Endothelial cell of umbilical vein (primary cell): Measurements from ENCODE around the gene CFAP73. TPM values are rescaled to one million over a fixed set of nuclear protein-coding genes. Genes with fewer than 3 reads are reported as not detected.
"Not testable (repeated sequence)": the region's sequence is repeated elsewhere in the genome, so short reads cannot be mapped to it uniquely, and the experiment has no call there.

Experiments
- BruUV-seq: library from RNA; stranded (reverse); fragments of 400-500 nt; replicated peaks from 2 replicates; lab custom pipeline; 2021; lab: Mats Ljungman, UMichigan
- CTCF ChIA-PET: fragments of 300-600, 350-600 bp; sonication (Branson Sonifier 250); formaldehyde crosslinking; loops from one replicate; lab custom pipeline; 2021; ENCODE audit warnings: antibody characterized with exemption, inconsistent platforms; lab: Charles Lee
- POLR2A ChIA-PET: fragments of 300-600, 350-600 bp; sonication (Branson Sonifier 250); formaldehyde crosslinking; loops from one replicate; lab custom pipeline; 2021; ENCODE audit warnings: antibody characterized with exemption, inconsistent platforms; lab: Charles Lee
- DNase-seq: peaks from one replicate; pipeline ENCODE4 v3.0.0-alpha.2; 2011; ENCODE audit warnings: low read depth, low spot score
- FAIRE-seq: peaks from 2 replicates; lab custom pipeline; 2011; peaks lifted over from hg19 to GRCh38; lab: Jason Lieb, UNC
- H2AFZ ChIP-seq: 2 replicates; pipeline ENCODE4 v1.6.0; 2012; ENCODE audit warnings: low read depth, low read length, control low read depth, inconsistent platforms
- H3K27ac ChIP-seq: 2 replicates; pipeline ENCODE4 v1.5.1; 2011; ENCODE audit warnings: low read depth, mild to moderate bottlenecking, control low read depth, low read length, moderate library complexity; ENCODE audit not compliant: insufficient read depth
- H3K27me3 ChIP-seq, 2 experiments: 2 replicates each; pipeline versions ENCODE4 v1.6.0 to v1.6.1; 2011; ENCODE audit warnings: low read length in 2 of 2, mixed read lengths in 1 of 2; ENCODE audit not compliant: control insufficient read depth in 2 of 2, insufficient read depth in 2 of 2
- H3K36me3 ChIP-seq, 2 experiments: 2 replicates in 1 of 2; 3 replicates in 1 of 2; pipeline ENCODE4 v1.5.1; 2011; ENCODE audit warnings: low read length in 2 of 2, mild to moderate bottlenecking in 1 of 2, moderate library complexity in 1 of 2; ENCODE audit not compliant: control insufficient read depth in 2 of 2, insufficient read depth in 2 of 2; ENCODE audit errors: extremely low read depth in 1 of 2
- H3K4me1 ChIP-seq: 3 replicates; pipeline ENCODE4 v1.5.1; 2011; ENCODE audit warnings: mild to moderate bottlenecking, low read length; ENCODE audit not compliant: control insufficient read depth, insufficient read depth; ENCODE audit errors: extremely low read depth
- H3K4me2 ChIP-seq: 2 replicates; pipeline ENCODE4 v1.6.1; 2011; ENCODE audit warnings: low read length, control low read depth, mixed read lengths; ENCODE audit not compliant: insufficient read depth
- H3K4me3 ChIP-seq, 3 experiments: fragments of 200-600 bp in 1 of 3; sonication (generic), shearing (Covaris generic) in 1 of 3; replicated peaks in 1 of 3; 2 replicates each; pipeline ENCODE4 v1.5.1; 2011 to 2016; ENCODE audit warnings: control low read depth in 3 of 3, low read length in 3 of 3, mild to moderate bottlenecking in 2 of 3, inconsistent platforms in 1 of 3, low read depth in 1 of 3, moderate library complexity in 1 of 3; ENCODE audit not compliant: insufficient read depth in 1 of 3
- H3K79me2 ChIP-seq: 2 replicates; pipeline ENCODE4 v1.6.0; 2012; ENCODE audit warnings: low read length, inconsistent platforms; ENCODE audit not compliant: control insufficient read depth, insufficient read depth
- H3K9ac ChIP-seq: replicated peaks from 2 replicates; pipeline ENCODE3; 2011; ENCODE audit warnings: low read length, control low read depth; ENCODE audit not compliant: insufficient read depth; ENCODE audit errors: extremely low read depth
- H3K9me1 ChIP-seq: replicated peaks from 3 replicates; pipeline ENCODE4 v1.6.0; 2011; ENCODE audit warnings: mild to moderate bottlenecking, low read length; ENCODE audit not compliant: control insufficient read depth, insufficient read depth; ENCODE audit errors: extremely low read depth
- H3K9me3 ChIP-seq: replicated peaks from 2 replicates; pipeline ENCODE4 v1.5.1; 2012; ENCODE audit warnings: low read length, inconsistent platforms; ENCODE audit not compliant: control insufficient read depth, insufficient read depth
- H4K20me1 ChIP-seq: replicated peaks from 2 replicates; pipeline ENCODE3; 2011; ENCODE audit warnings: mild to moderate bottlenecking, low read length; ENCODE audit not compliant: control insufficient read depth, insufficient read depth; ENCODE audit errors: extremely low read depth
- EZH2 ChIP-seq: IDR thresholded peaks from 2 replicates; pipeline ENCODE4 v1.6.1; 2012; ENCODE audit warnings: borderline replicate concordance, low read depth, mild to moderate bottlenecking, moderate library complexity, low read length, inconsistent platforms; ENCODE audit not compliant: severe bottlenecking
- FOS ChIP-seq: IDR thresholded peaks from 2 replicates; pipeline ENCODE4 v1.6.1; 2011; ENCODE audit warnings: mild to moderate bottlenecking, low read length, moderate library complexity, borderline replicate concordance; ENCODE audit not compliant: insufficient read depth
- GATA2 ChIP-seq: IDR thresholded peaks from 2 replicates; pipeline ENCODE4 v1.7.0; 2011; ENCODE audit warnings: low read depth, mild to moderate bottlenecking, moderate library complexity, mixed read lengths, low read length; ENCODE audit not compliant: insufficient read length, insufficient read depth
- JUN ChIP-seq: IDR thresholded peaks from 2 replicates; pipeline ENCODE4 v1.6.1; 2011; ENCODE audit warnings: borderline replicate concordance, low read depth; ENCODE audit not compliant: insufficient read length, insufficient read depth
- MYC ChIP-seq: IDR thresholded peaks from one replicate; pipeline ENCODE4 v1.6.1; 2011; ENCODE audit warnings: mild to moderate bottlenecking, low read depth, low read length
- POLR2A ChIP-seq: IDR thresholded peaks from 2 replicates; pipeline ENCODE4 v1.6.1; 2012; ENCODE audit warnings: low read depth, mild to moderate bottlenecking, control low read depth, low read length
- POLR2AphosphoS5 ChIP-seq: IDR thresholded peaks from 2 replicates; pipeline ENCODE4 v1.6.1; 2012; ENCODE audit warnings: low read depth, mild to moderate bottlenecking, control low read depth, low read length, moderate library complexity; ENCODE audit not compliant: insufficient read depth
- dilution Hi-C: fragments of 300-500 bp; cut with MboI; formaldehyde crosslinking; loops from one replicate; pipeline ENCODE4 v1.15.0; 2019; ENCODE audit warnings: low sequenced_read_pairs; ENCODE audit not compliant: extremely low pct_ligation_motif_present
- intact Hi-C: fragments of 100-400 bp; cut with micrococcal nuclease; formaldehyde crosslinking; loops from one replicate; pipeline ENCODE4 v1.10.0; 2022
- polyA plus RNA-seq, 4 experiments: library from polyadenylated mRNA; depleted of rRNA in 3 of 4; stranded (reverse) in 3 of 4; unstranded in 1 of 4; fragments of >200 nt; gene quantifications; 2 replicates each; pipeline versions ENCODE4 v1.2.1 to v1.2.3, GENCODE V29; 2011 to 2012; ENCODE audit warnings: missing spikeins in 1 of 4
- total RNA-seq: library from RNA; stranded (reverse); gene quantifications from 2 replicates; pipeline ENCODE4 v1.2.3, GENCODE V29; 2021
- TF ChIP-seq, protein P1 (sequence below), 2 donors: IDR thresholded peaks; 1 replicate in 1 of 2; 2 replicates in 1 of 2; pipeline ENCODE4 v1.5.1; 2011; ENCODE audit warnings: low read length in 2 of 2, mild to moderate bottlenecking in 2 of 2, moderate library complexity in 2 of 2, control low read depth in 1 of 2, inconsistent platforms in 1 of 2, low read depth in 1 of 2; ENCODE audit not compliant: insufficient read depth in 1 of 2; ENCODE audit errors: extremely low read depth in 1 of 2
- TF ChIP-seq, protein P2 (sequence below): IDR thresholded peaks from 2 replicates; pipeline ENCODE4 v1.6.1; 2011; ENCODE audit not compliant: insufficient read depth, insufficient read length

The CFAP73 gene
- total and polyA plus RNA-seq, 2 donors (not counting 3 experiments of a cell fraction or from before 2014, with no cell fraction given): not detected

DNA sequence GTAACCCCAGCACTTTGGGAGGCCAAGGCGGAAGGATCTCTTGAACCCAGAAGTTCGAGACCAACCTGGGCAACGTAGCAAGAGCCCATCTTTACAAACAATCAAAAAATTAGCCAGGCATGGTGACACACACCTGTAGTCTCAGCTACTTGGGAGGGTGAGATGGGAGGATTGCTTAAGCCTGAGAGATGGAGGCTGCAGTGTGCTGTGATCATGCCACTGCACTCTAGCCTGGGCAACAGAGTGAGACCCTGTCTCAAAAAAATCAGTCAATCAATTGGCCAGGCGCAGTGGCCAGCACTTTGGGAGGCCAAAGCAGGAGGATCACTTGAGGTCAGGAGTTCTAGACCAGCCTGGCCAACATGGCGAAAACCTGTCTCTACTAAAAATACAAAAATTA, 57.3 kb downstream of the CFAP73 start:
- POLR2A ChIA-PET, H3K27me3 ChIP-seq, H3K4me1 ChIP-seq, H4K20me1 ChIP-seq, H3K9me3 ChIP-seq, H3K79me2 ChIP-seq, H3K4me3 ChIP-seq, CTCF ChIA-PET, DNase-seq, BruUV-seq, H3K27ac ChIP-seq, intact Hi-C loops, H3K9me1 ChIP-seq, H2AFZ ChIP-seq, H3K4me2 ChIP-seq, dilution Hi-C loops, FAIRE-seq, H3K36me3 ChIP-seq, H3K9ac ChIP-seq: not testable (repeated sequence)

DNA sequence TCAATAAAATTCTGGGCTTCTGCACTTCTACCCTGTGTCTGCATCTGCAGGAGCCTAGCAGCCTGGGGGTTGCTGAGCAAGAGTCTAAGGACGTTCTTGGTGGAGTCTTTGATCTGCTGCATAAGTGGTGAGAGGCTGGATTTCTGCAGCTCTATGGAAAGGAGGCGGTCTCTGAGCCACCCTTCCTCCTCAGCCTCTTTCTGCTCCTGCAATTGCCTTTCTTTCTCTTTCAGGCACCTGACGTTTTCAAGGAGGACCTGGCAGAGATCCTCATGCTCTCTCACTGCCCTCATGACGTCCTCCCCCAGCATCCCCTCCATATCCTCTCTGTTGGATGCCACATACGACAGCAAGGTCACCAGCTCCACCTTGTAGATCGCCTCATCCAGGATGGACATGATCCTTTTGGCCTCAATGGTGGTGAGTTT, 58.1 kb downstream of the CFAP73 start:
- H4K20me1 ChIP-seq: no peaks in the 10 kb centered on the region
- ChIA-PET CTCF (no interaction called here), POLR2A (no interaction called here)
- TF ChIP-seq, protein P1, sequence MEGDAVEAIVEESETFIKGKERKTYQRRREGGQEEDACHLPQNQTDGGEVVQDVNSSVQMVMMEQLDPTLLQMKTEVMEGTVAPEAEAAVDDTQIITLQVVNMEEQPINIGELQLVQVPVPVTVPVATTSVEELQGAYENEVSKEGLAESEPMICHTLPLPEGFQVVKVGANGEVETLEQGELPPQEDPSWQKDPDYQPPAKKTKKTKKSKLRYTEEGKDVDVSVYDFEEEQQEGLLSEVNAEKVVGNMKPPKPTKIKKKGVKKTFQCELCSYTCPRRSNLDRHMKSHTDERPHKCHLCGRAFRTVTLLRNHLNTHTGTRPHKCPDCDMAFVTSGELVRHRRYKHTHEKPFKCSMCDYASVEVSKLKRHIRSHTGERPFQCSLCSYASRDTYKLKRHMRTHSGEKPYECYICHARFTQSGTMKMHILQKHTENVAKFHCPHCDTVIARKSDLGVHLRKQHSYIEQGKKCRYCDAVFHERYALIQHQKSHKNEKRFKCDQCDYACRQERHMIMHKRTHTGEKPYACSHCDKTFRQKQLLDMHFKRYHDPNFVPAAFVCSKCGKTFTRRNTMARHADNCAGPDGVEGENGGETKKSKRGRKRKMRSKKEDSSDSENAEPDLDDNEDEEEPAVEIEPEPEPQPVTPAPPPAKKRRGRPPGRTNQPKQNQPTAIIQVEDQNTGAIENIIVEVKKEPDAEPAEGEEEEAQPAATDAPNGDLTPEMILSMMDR (IDR thresholded peaks at IDR 0.05; ENCODE audit: extremely low read depth in 1 of 2, insufficient read depth in 1 of 2, low read depth in 1 of 2, low read length in 2 of 2): no peak
- no peak for TF ChIP-seq POLR2A
- TF ChIP-seq, protein P2, sequence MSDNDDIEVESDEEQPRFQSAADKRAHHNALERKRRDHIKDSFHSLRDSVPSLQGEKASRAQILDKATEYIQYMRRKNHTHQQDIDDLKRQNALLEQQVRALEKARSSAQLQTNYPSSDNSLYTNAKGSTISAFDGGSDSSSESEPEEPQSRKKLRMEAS: no peak
- TF ChIP-seq MYC: no peak
- TF ChIP-seq FOS: no peak
- no peak for TF ChIP-seq JUN
- TF ChIP-seq GATA2: no peak
- no peak for TF ChIP-seq POLR2AphosphoS5
- TF ChIP-seq EZH2: no peak
- BruUV-seq: no TSS peak
- H3K27me3 ChIP-seq: no peaks in the 10 kb centered on the region
- no peak overlapping the region for H3K9ac ChIP-seq
- no peak for DNase-seq
- no peak overlapping the region for H3K4me2 ChIP-seq
- H3K9me1 ChIP-seq: no peaks in the 10 kb centered on the region
- no peak overlapping the region for H2AFZ ChIP-seq
- no peak overlapping the region for H3K27ac ChIP-seq
- no peaks in the 10 kb centered on the region for H3K9me3 ChIP-seq
- H3K4me3 ChIP-seq: no peak overlapping the region
- intact Hi-C loops: no loop called here
- no peaks in the 10 kb centered on the region for H3K4me1 ChIP-seq
- H3K79me2 ChIP-seq: no peaks in the 10 kb centered on the region
- H3K36me3 ChIP-seq: no peaks in the 10 kb centered on the region
- dilution Hi-C loops: no loop called here
- FAIRE-seq: no peak
